Measurements from ENCODE around the gene S100A6.
"Not testable (repeated sequence)": the region's sequence is repeated elsewhere in the genome, so short reads cannot be mapped to it uniquely, and the experiment has no call there.

S100A6 gene

GRCh38 chr1:153535242-153536011 is at the start of gene S100A6:
S100A6 (minus strand) TSS chr1:153535991; CDS start chr1:153535339, 652 bp downstream.
- peak; percentile 57 for DNase-seq

GRCh38 chr1:153585006-153585405 is 49.2 kb upstream of the S100A6 start:
- no peak for DNase-seq

GRCh38 chr1:153583976-153584375 is 48.2 kb upstream of the S100A6 start:
- DNase-seq: no peak

- DNase-seq: not testable (repeated sequence)
Observed at GRCh38 chr1:153583514-153583913, 47.7 kb upstream of the S100A6 start.

GRCh38 chr1:153582836-153583235 is 47.0 kb upstream of the S100A6 start:
- DNase-seq: not testable (repeated sequence)

GRCh38 chr1:153578936-153579335 is 43.1 kb upstream of the S100A6 start:
- no peak for DNase-seq

- DNase-seq: no peak
Observed at GRCh38 chr1:153578490-153578889, 42.7 kb upstream of the S100A6 start.

GRCh38 chr1:153577624-153578051 is 41.8 kb upstream of the S100A6 start:
- no peak for DNase-seq

- no peak for DNase-seq
Observed at GRCh38 chr1:153577138-153577537, 41.3 kb upstream of the S100A6 start.

GRCh38 chr1:153575497-153575896 is 39.7 kb upstream of the S100A6 start:
- not testable (repeated sequence) for DNase-seq

- DNase-seq: not testable (repeated sequence)
Observed at GRCh38 chr1:153575081-153575491, 39.3 kb upstream of the S100A6 start.

- no peak for DNase-seq
Observed at GRCh38 chr1:153573351-153573750, 37.6 kb upstream of the S100A6 start.

- DNase-seq: peak; percentile 59
Observed at GRCh38 chr1:153572569-153573015, 36.8 kb upstream of the S100A6 start.

- DNase-seq: no peak
Observed at GRCh38 chr1:153571706-153572105, 35.9 kb upstream of the S100A6 start.

- no peak for DNase-seq
Observed at GRCh38 chr1:153570874-153571273, 35.1 kb upstream of the S100A6 start.

GRCh38 chr1:153569465-153569864 is 33.7 kb upstream of the S100A6 start:
- no peak for DNase-seq

- peak; percentile 81 for DNase-seq
Observed at GRCh38 chr1:153568367-153569099, 32.7 kb upstream of the S100A6 start.

GRCh38 chr1:153567621-153568366 is 32.0 kb upstream of the S100A6 start:
- DNase-seq: no peak

GRCh38 chr1:153566414-153567371 is 30.9 kb upstream of the S100A6 start:
- peak; percentile 78 for DNase-seq

- DNase-seq: no peak
Observed at GRCh38 chr1:153565529-153566374, 30.0 kb upstream of the S100A6 start, which contains the start of gene S100A2. S100A2 (minus strand) TSS chr1:153565844; CDS start chr1:153563877, 1,967 bp downstream.

GRCh38 chr1:153563991-153564390 is 28.2 kb upstream of the S100A6 start:
- DNase-seq: no peak
